Testis (tissue), 3 donors: ENCODE results near the gene MATCAP1. TPM values are rescaled to one million over a fixed set of nuclear protein-coding genes. Genes with fewer than 3 reads are reported as not detected.

ENCODE experiments used
- DNase-seq: peaks from one replicate; pipeline ENCODE4 v3.0.0-alpha.2; 2019
- H3K27ac ChIP-seq, 2 donors: fragments of 200-600 bp; sonication (generic); one replicate each; pipeline ENCODE4 v1.5.1; 2019
- H3K27me3 ChIP-seq: fragments of 200-600 bp; sonication (generic); one replicate; pipeline ENCODE4 v1.5.1; 2019
- H3K36me3 ChIP-seq: fragments of 200-600 bp; sonication (generic); one replicate; pipeline ENCODE4 v1.5.1; 2017; ENCODE audit warnings: low read depth; ENCODE audit errors: missing control alignments
- H3K4me1 ChIP-seq: fragments of 200-600 bp; sonication (generic); one replicate; pipeline ENCODE4 v1.5.1; 2019
- H3K4me3 ChIP-seq, 2 donors: fragments of 200-600 bp; sonication (generic); one replicate each; pipeline ENCODE4 v1.5.1; 2017 to 2019
- H3K9me3 ChIP-seq: fragments of 200-600 bp; sonication (generic); one replicate; pipeline ENCODE4 v1.5.1; 2017
- POLR2A ChIP-seq: fragments of 450-650 bp; IDR thresholded peaks from one replicate; pipeline ENCODE4 v1.6.1; 2017; ENCODE audit warnings: antibody characterized with exemption, mild to moderate bottlenecking, moderate library complexity
- WGBS, 2 donors: methylation state at CpG; one replicate each; pipeline ENCODE4 v1.1.5; 2018; 5-methylcytosine and 5-hydroxymethylcytosine counted together
- intact Hi-C: fragments of 100-400 bp; cut with DNase I; formaldehyde crosslinking; loops from one replicate; pipeline ENCODE4 v1.15.1; 2023; ENCODE audit warnings: low total_unique reads
- polyA plus RNA-seq: library from polyadenylated mRNA; stranded (reverse); fragments of 350-450 nt; fragmentation: Illumina TruSeq; extraction: RNeasy Lipid Tissue Mini Kit (QIAGEN cat#74804); gene quantifications from one replicate; pipeline ENCODE4 v1.2.3, GENCODE V29; 2014; ENCODE audit warnings: low read depth, low replicate concordance; ENCODE audit not compliant: insufficient read depth
- total RNA-seq, 2 donors: library from RNA; depleted of rRNA; stranded (reverse); fragments of >200 nt; gene quantifications; one replicate each; pipeline ENCODE4 v1.2.3, GENCODE V29; 2016
- TF ChIP-seq, protein P1 (sequence below), 3 experiments: fragments of 450-650 bp in 2 of 3; fragments of 200-600 bp in 1 of 3; sonication (generic) in 1 of 3; IDR thresholded peaks; one replicate each; pipeline ENCODE4 v1.5.1; 2016 to 2019; ENCODE audit warnings: antibody characterized with exemption in 3 of 3, mild to moderate bottlenecking in 2 of 3, moderate library complexity in 1 of 3

Gene MATCAP1
- total and polyA plus RNA-seq, 3 donors from 2014 or later = 44.6 to 89.4 (median 65.1) TPM

GRCh38 chr16:67208154-67208896, 24.6 kb upstream of the MATCAP1 start:
- Histone ChIP-seq H3K36me3 (no peaks in the 10 kb centered on the region), H3K4me3 (no peak overlapping the region), H3K4me1 (peaks cover 14% of the 10 kb centered on the region), H3K27ac (no peak overlapping the region), H3K9me3 (no peaks in the 10 kb centered on the region), H3K27me3 (no peaks in the 10 kb centered on the region)
- DNase-seq = no peak
- TF ChIP-seq, protein P1, sequence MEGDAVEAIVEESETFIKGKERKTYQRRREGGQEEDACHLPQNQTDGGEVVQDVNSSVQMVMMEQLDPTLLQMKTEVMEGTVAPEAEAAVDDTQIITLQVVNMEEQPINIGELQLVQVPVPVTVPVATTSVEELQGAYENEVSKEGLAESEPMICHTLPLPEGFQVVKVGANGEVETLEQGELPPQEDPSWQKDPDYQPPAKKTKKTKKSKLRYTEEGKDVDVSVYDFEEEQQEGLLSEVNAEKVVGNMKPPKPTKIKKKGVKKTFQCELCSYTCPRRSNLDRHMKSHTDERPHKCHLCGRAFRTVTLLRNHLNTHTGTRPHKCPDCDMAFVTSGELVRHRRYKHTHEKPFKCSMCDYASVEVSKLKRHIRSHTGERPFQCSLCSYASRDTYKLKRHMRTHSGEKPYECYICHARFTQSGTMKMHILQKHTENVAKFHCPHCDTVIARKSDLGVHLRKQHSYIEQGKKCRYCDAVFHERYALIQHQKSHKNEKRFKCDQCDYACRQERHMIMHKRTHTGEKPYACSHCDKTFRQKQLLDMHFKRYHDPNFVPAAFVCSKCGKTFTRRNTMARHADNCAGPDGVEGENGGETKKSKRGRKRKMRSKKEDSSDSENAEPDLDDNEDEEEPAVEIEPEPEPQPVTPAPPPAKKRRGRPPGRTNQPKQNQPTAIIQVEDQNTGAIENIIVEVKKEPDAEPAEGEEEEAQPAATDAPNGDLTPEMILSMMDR (IDR thresholded peaks at IDR 0.05) = no peak
- no peak for TF ChIP-seq POLR2A
- intact Hi-C loops = no loop called here
- 75% methylated on average over 1 to 11 of the region's 11 CpGs for whole genome bisulfite sequencing, 2 donors

GRCh38 chr16:67207249-67208091, 23.7 kb upstream of the MATCAP1 start:
- H3K36me3 ChIP-seq = no peaks in the 10 kb centered on the region
- 51 to 65% methylated on average over 6 to 21 of the region's 21 CpGs for WGBS, 2 donors
- intact Hi-C loops = no loop called here
- no peak overlapping the region for H3K27ac ChIP-seq
- H3K27me3 ChIP-seq = no peaks in the 10 kb centered on the region
- DNase-seq = no peak
- H3K4me3 ChIP-seq = no peak overlapping the region
- peaks cover 14% of the 10 kb centered on the region for H3K4me1 ChIP-seq
- no peaks in the 10 kb centered on the region for H3K9me3 ChIP-seq
- TF ChIP-seq, protein P1 (IDR thresholded peaks at IDR 0.05) = no peak
- TF ChIP-seq POLR2A = no peak

DNA sequence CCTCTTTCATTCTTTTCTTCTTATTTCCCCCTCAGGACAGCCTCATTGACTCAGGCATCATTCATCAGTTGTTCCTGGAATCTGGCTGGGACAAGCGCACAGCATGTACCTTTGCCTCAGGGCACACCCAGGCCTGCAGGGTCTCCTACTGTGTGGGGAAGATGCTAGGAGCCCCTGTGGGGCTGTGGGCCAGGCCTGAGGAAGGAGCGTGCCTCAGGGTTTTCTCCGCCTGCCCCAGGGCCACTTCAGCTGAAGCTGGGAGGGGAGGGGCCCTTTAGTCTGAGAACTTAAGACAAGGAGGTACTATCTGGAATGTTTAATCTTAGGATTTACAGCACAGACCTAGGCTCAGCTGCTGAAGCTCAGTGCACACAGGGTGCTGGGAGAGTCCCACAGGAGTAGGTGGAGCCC, 23.1 kb upstream of the MATCAP1 start:
- Histone ChIP-seq H3K4me3 (no peak overlapping the region), H3K36me3 (no peaks in the 10 kb centered on the region), H3K27ac (no peak overlapping the region), H3K27me3 (no peaks in the 10 kb centered on the region), H3K4me1 (peaks cover 14% of the 10 kb centered on the region), H3K9me3 (no peaks in the 10 kb centered on the region)
- DNase-seq = no peak
- TF ChIP-seq, protein P1 (IDR thresholded peaks at IDR 0.05) = no peak
- TF ChIP-seq POLR2A = no peak
- intact Hi-C loops = no loop called here
- 71 to 82% methylated on average over 1 to 3 of the region's 3 CpGs for WGBS, 2 donors

- Histone ChIP-seq H3K36me3 (no peaks in the 10 kb centered on the region), H3K27ac (no peak overlapping the region), H3K4me3 (no peak overlapping the region), H3K27me3 (no peaks in the 10 kb centered on the region), H3K9me3 (no peaks in the 10 kb centered on the region), H3K4me1 (peaks cover 14% of the 10 kb centered on the region)
- 95% methylated on average over 8 of the region's 8 CpGs for WGBS, 2 donors
- DNase-seq = no peak
- no peak for TF ChIP-seq POLR2A
- intact Hi-C loops = no loop called here
These were observed 22.5 kb upstream of the MATCAP1 start for GRCh38 chr16:67206129-67206837.

DNA sequence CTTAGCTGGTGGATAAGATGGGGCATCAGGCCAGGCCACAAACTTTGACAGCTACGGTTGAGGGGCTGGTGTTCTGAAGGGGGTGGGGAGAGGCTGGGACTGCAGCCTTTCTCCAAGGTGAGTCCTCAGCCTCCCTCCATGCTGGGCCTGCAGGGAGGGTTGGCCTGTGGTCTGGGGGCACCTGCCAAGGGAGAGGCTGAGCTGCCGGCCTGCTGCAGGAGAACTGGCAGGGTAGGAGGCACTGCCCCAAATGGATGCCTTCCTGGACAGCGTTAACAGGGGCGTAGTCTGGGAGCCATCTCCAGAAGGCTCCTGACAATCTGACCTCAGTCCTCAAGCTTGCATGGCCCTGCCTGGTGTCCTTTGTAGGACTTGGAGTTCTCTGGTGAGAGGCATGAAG, 20.3 kb upstream of the MATCAP1 start:
- DNase-seq = no peak
- H3K36me3 ChIP-seq = no peaks in the 10 kb centered on the region
- H3K4me1 ChIP-seq = peaks cover 17% of the 10 kb centered on the region
- WGBS, 2 donors = 76 to 84% methylated on average over 3 to 4 of the region's 4 CpGs
- H3K27me3 ChIP-seq = no peaks in the 10 kb centered on the region
- H3K27ac ChIP-seq = no peak overlapping the region
- H3K9me3 ChIP-seq = no peaks in the 10 kb centered on the region
- intact Hi-C loops = no loop called here
- H3K4me3 ChIP-seq = no peak overlapping the region
- TF ChIP-seq, protein P1 (IDR thresholded peaks at IDR 0.05) = no peak
- no peak for TF ChIP-seq POLR2A
